HEK293T (cell line): ENCODE data around the gene SNCAIP.

Experiments used
- ARNT ChIP-seq: fragments of 450-650 bp; IDR thresholded peaks from 2 replicates; pipeline ENCODE4 v1.6.1; 2017; ENCODE audit warnings: mild to moderate bottlenecking
- CTBP1 ChIP-seq: fragments of 450-650 bp; IDR thresholded peaks from 2 replicates; pipeline ENCODE4 v1.6.1; 2016; ENCODE audit warnings: borderline replicate concordance
- FOXK2 ChIP-seq: fragments of 450-650 bp; IDR thresholded peaks from 2 replicates; pipeline ENCODE4 v1.6.1; 2016; ENCODE audit warnings: mild to moderate bottlenecking
- HDGF ChIP-seq: fragments of 450-650 bp; IDR thresholded peaks from 2 replicates; pipeline ENCODE4 v1.6.1; 2017; ENCODE audit warnings: antibody characterized with exemption, borderline replicate concordance
- NFRKB ChIP-seq: fragments of 450-650 bp; IDR thresholded peaks from 2 replicates; pipeline ENCODE4 v1.6.1; 2016; ENCODE audit warnings: mild to moderate bottlenecking, moderate library complexity
- SP1 ChIP-seq: fragments of 450-650 bp; IDR thresholded peaks from 2 replicates; pipeline ENCODE4 v1.6.1; 2017
- SUZ12 ChIP-seq: fragments of 450-650 bp; IDR thresholded peaks from 2 replicates; pipeline ENCODE4 v1.6.1; 2016; ENCODE audit warnings: mild to moderate bottlenecking
- TARDBP ChIP-seq: fragments of 450-650 bp; IDR thresholded peaks from 2 replicates; pipeline ENCODE4 v1.6.1; 2016
- TF ChIP-seq, protein P1 (sequence below): fragments of 450-650 bp; IDR thresholded peaks from 2 replicates; pipeline ENCODE4 v1.6.1; 2016

GRCh38 chr5:122413722-122414121 is 101.7 kb downstream of the SNCAIP start:
- TF ChIP-seq SP1, result no peak
- no peak for TF ChIP-seq FOXK2
- no peak for TF ChIP-seq ARNT
- TF ChIP-seq SUZ12, result no peak
- no peak for TF ChIP-seq CTBP1
- TF ChIP-seq, protein P1, sequence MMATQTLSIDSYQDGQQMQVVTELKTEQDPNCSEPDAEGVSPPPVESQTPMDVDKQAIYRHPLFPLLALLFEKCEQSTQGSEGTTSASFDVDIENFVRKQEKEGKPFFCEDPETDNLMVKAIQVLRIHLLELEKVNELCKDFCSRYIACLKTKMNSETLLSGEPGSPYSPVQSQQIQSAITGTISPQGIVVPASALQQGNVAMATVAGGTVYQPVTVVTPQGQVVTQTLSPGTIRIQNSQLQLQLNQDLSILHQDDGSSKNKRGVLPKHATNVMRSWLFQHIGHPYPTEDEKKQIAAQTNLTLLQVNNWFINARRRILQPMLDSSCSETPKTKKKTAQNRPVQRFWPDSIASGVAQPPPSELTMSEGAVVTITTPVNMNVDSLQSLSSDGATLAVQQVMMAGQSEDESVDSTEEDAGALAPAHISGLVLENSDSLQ, result no peak
- TF ChIP-seq HDGF, result no peak
- TF ChIP-seq NFRKB, result no peak
- TF ChIP-seq TARDBP, result no peak
